ENCODE measurements around the gene CCDC88B.
"Not testable (repeated sequence)": the region's sequence is repeated elsewhere in the genome, so short reads cannot be mapped to it uniquely, and the experiment has no call there.

CCDC88B gene

GRCh38 chr11:64313491-64314145 is 26.4 kb upstream of the CCDC88B start:
- no peak overlapping the region for H3K9ac ChIP-seq (ENCODE audit: low read length)
- H3K79me2 ChIP-seq (ENCODE audit: low read length), result peaks cover 59% of the 10 kb centered on the region

DNA sequence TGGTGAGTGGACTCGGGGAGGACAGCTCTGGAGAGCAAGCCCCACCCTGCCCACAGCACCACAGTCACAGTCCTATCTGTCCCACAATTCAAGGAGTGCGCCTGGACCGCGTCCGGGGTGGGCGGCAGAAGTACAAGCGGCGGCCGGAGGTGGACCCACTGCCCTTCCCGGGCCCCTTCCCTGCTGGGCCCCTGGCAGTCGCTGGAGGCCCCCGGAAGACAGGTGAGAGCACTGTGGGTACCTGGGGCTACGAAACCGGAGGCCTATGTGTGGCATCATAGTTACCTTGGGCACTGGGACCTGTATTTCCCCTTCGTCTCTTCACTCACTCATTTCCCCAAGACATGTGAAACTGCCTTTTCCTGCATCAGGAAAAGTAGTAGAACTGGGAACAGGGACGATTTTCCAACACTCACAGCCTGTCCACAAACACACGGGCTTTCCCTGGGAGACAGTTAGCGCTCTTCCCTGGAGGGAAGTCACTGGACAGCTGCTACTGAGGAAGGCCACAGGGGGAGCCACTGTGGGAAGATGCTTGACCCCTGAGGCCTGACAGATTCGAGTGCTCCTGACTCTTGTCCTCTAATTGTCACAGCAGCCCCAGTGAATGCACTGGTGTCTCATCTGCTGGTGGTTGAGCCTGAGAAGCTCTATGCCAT is 25.7 kb upstream of the CCDC88B start:
- no peaks in the 10 kb centered on the region for H4K20me1 ChIP-seq (ENCODE audit: insufficient read depth, low read length)
- H3K4me2 ChIP-seq (ENCODE audit: low read length), result no peak overlapping the region
- TF ChIP-seq EZH2phosphoT487 (IDR thresholded peaks at IDR 0.05; ENCODE audit: low read depth) (no peak), CTCF (IDR thresholded peaks at IDR 0.05; ENCODE audit: low read depth, low read length) (no peak)
- no peaks in the 10 kb centered on the region for H3K9me3 ChIP-seq (ENCODE audit: insufficient read depth, low read length)
- no peak overlapping the region for H3K27ac ChIP-seq (ENCODE audit: low read length)
- no peak overlapping the region for H3K4me3 ChIP-seq (ENCODE audit: low read length)
- peaks cover 13% of the 10 kb centered on the region for H3K4me1 ChIP-seq (ENCODE audit: low read length)
- no peaks in the 10 kb centered on the region for H3K27me3 ChIP-seq (ENCODE audit: low read depth, low read length)
- no peak overlapping the region for H2AFZ ChIP-seq (ENCODE audit: low read depth, low read length)
- peaks cover 17% of the 10 kb centered on the region for H3K36me3 ChIP-seq (replicated peaks; ENCODE audit: low read depth, low read length)
- H3K79me2 ChIP-seq (ENCODE audit: low read length), result peaks cover 65% of the 10 kb centered on the region
- no peak overlapping the region for H3K9ac ChIP-seq (ENCODE audit: low read length)

More at GRCh38 chr11:64313491-64314145, 26.4 kb upstream of the CCDC88B start:
- Histone ChIP-seq H2AFZ (ENCODE audit: low read depth, low read length) (no peak overlapping the region), H3K36me3 (replicated peaks; ENCODE audit: low read depth, low read length) (peaks cover 17% of the 10 kb centered on the region), H3K27ac (ENCODE audit: low read length) (no peak overlapping the region), H3K4me2 (ENCODE audit: low read length) (no peak overlapping the region), H3K27me3 (ENCODE audit: low read depth, low read length) (no peaks in the 10 kb centered on the region), H3K4me3 (ENCODE audit: low read length) (no peak overlapping the region), H4K20me1 (ENCODE audit: insufficient read depth, low read length) (no peaks in the 10 kb centered on the region), H3K4me1 (ENCODE audit: low read length) (peaks cover 8% of the 10 kb centered on the region), H3K9me3 (ENCODE audit: insufficient read depth, low read length) (no peaks in the 10 kb centered on the region)
- TF ChIP-seq EZH2phosphoT487 (IDR thresholded peaks at IDR 0.05; ENCODE audit: low read depth) (no peak), CTCF (IDR thresholded peaks at IDR 0.05; ENCODE audit: low read depth, low read length) (no peak)

DNA sequence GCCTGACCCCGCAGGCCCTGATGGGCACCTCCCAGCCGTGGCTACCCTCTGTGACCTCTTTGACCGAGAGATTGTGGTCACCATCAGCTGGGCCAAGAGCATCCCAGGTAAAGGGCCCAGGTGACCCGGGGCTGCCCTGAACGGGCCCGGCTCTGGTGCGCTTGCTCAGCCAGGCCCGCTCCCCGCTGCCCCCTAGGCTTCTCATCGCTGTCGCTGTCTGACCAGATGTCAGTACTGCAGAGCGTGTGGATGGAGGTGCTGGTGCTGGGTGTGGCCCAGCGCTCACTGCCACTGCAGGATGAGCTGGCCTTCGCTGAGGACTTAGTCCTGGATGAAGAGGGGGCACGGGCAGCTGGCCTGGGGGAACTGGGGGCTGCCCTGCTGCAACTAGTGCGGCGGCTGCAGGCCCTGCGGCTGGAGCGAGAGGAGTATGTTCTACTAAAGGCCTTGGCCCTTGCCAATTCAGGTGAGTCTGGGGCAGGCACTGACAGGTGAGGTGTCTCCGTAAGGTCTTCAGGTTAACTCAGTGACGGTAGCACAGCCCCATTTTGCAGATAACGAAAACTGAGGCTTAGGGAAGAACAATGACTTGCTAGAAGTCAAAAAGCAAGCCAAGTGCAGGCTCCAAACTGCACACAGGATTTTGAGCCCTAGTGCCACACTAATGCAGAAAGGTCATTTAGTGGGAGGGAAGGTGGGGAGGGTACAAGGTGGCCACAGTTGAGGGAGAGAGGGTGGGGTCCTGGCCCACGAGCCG is 25.0 kb upstream of the CCDC88B start:
- no peak overlapping the region for H3K9ac ChIP-seq (ENCODE audit: low read length)
- H3K27ac ChIP-seq (ENCODE audit: low read length), result no peak overlapping the region
- no peaks in the 10 kb centered on the region for H3K27me3 ChIP-seq (ENCODE audit: low read depth, low read length)
- H3K36me3 ChIP-seq (replicated peaks; ENCODE audit: low read depth, low read length), result peaks cover 14% of the 10 kb centered on the region
- no peak overlapping the region for H3K4me3 ChIP-seq (ENCODE audit: low read length)
- no peak for TF ChIP-seq CTCF (IDR thresholded peaks at IDR 0.05; ENCODE audit: low read depth, low read length)
- TF ChIP-seq EZH2phosphoT487 (IDR thresholded peaks at IDR 0.05; ENCODE audit: low read depth), result no peak
- H3K9me3 ChIP-seq (ENCODE audit: insufficient read depth, low read length), result no peaks in the 10 kb centered on the region
- no peak overlapping the region for H3K4me2 ChIP-seq (ENCODE audit: low read length)
- no peak overlapping the region for H2AFZ ChIP-seq (ENCODE audit: low read depth, low read length)
- H3K4me1 ChIP-seq (ENCODE audit: low read length), result peaks cover 14% of the 10 kb centered on the region
- H4K20me1 ChIP-seq (ENCODE audit: insufficient read depth, low read length), result no peaks in the 10 kb centered on the region
- H3K79me2 ChIP-seq (ENCODE audit: low read length), result peaks cover 61% of the 10 kb centered on the region

DNA sequence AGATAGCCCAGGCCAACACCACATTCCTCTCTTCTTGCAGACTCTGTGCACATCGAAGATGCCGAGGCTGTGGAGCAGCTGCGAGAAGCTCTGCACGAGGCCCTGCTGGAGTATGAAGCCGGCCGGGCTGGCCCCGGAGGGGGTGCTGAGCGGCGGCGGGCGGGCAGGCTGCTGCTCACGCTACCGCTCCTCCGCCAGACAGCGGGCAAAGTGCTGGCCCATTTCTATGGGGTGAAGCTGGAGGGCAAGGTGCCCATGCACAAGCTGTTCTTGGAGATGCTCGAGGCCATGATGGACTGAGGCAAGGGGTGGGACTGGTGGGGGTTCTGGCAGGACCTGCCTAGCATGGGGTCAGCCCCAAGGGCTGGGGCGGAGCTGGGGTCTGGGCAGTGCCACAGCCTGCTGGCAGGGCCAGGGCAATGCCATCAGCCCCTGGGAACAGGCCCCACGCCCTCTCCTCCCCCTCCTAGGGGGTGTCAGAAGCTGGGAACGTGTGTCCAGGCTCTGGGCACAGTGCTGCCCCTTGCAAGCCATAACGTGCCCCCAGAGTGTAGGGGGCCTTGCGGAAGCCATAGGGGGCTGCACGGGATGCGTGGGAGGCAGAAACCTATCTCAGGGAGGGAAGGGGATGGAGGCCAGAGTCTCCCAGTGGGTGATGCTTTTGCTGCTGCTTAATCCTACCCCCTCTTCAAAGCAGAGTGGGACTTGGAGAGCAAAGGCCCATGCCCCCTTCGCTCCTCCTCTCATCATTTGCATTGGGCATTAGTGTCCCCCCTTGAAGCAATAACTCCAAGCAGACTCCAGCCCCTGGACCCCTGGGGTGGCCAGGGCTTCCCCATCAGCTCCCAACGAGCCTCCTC is 24.1 kb upstream of the CCDC88B start:
- H3K4me3 ChIP-seq (ENCODE audit: low read length), result peak overlapping the region; percentile 85
- peaks cover 56% of the 10 kb centered on the region for H3K79me2 ChIP-seq (ENCODE audit: low read length)
- H3K9me3 ChIP-seq (ENCODE audit: insufficient read depth, low read length); H2AFZ ChIP-seq (ENCODE audit: low read depth, low read length); H3K27me3 ChIP-seq (ENCODE audit: low read depth, low read length); H4K20me1 ChIP-seq (ENCODE audit: insufficient read depth, low read length): not testable (repeated sequence)
- H3K36me3 ChIP-seq (replicated peaks; ENCODE audit: low read depth, low read length), result peaks cover 18% of the 10 kb centered on the region
- peaks cover 14% of the 10 kb centered on the region for H3K4me1 ChIP-seq (ENCODE audit: low read length)
- H3K9ac ChIP-seq (ENCODE audit: low read length), result peak overlapping the region; percentile 90
- H3K4me2 ChIP-seq (ENCODE audit: low read length), result peak overlapping the region; percentile 72
- H3K27ac ChIP-seq (ENCODE audit: low read length), result peak overlapping the region; percentile 93

All from OCI-LY3 (cell line).